G401.6 (cell line): Measurements from ENCODE around the gene PAH.

Experiments used
- FAIRE-seq: peaks from 2 replicates; lab custom pipeline; 2012; peaks lifted over from hg19 to GRCh38; lab: Jason Lieb, UNC

The PAH gene

DNA sequence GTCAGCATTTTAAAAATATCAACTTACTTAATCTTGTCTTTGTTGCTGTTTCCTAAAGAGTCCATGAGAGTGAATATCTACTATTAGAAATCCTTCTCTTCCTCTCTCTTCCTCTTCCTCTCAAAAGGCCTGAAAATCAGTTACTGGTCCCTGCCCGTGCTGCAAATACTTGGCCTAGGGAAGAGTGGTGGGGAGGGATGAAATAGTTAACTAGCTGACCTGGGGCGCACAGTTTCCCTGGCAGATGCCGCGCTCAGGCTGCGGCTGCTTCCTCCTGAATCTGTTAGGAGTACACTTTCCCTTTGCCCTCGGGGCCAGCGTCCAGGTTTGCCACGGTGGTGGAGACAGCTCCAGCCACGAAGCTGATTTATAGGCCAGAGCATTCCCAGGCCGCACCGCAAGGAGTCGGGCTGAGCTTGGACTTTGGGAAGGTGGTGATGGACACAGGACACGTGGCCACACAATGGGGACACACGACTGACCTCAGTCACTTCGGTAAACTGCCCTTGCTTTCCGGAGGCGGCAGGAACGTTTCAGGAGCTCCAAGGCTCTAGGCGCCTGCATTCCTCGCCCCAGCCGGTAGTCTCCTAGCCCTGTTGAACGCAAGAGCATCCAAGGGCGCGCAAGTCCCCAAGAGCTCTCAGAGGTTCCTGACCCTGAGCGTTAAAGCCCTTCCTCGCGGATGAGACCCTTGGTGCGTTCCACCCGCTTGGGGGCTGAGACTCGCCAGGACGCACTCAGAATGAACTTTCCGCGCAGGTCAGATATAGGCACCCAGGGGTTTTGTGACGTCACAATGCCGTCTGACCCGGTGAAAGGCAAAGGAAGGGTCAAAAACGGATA is 33.3 kb upstream of the PAH start:
- no peak for FAIRE-seq

GRCh38 chr12:102948941-102949352 is 31.9 kb upstream of the PAH start:
- no peak for FAIRE-seq

DNA sequence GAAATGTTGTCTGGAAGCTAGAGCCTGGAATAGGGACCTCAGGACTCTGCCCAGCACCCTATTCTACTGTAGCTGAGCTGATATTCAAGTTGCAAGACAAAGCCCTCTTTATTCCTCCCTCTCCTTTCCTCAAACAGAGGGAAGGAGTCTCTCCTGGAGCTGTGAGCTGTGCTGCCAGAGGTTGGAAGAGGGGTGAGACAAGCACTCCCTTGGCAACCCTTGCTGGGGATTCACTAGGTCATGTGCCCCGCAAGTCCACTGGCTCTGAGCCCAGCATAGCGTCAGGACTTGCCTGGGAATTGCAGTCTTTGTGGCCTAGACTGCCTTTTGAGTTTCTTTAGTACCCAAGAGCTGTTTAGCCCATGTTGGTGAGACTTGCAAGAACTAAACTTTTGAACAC is 29.0 kb upstream of the PAH start:
- no peak for FAIRE-seq

GRCh38 chr12:102939670-102940222 is 22.7 kb upstream of the PAH start:
- no peak for FAIRE-seq

DNA sequence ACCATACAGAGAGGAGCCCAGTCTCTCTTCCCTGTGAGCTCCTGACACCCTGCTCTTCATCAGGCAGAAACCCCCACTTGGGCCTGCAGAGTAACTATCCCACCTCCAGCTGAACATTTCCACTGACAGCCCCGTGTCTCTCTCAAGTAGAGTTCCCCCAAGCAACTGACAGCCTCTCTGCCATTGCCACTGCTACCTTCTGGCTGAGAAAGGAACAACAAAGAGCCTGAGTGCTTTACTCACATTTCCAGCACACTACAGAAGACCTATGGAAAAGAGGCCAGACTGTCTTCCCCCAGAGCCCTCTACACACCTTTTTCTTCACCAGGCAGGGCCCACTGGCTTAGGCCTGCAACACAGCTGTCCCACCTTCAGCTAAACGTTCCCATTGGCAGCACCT is 22.0 kb upstream of the PAH start:
- no peak for FAIRE-seq

DNA sequence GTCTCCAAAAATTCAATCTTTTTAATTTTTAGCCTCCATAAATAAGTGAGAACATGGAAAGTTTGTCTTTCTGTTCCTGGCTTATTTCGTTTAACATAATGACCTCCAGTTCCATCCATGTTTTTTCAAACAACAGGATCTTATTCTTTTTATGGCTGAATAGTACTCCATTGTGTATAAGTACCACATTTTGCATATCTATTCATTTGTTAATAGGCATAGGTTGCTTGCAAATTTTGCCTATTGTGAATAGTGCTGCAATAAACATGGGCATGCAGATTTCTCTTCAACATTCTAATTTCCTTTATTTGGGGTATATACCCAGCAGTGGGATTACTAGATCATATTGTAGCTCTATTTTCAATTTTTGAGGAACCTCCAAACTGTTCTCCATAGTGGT is 16.1 kb upstream of the PAH start:
- FAIRE-seq: no peak

DNA sequence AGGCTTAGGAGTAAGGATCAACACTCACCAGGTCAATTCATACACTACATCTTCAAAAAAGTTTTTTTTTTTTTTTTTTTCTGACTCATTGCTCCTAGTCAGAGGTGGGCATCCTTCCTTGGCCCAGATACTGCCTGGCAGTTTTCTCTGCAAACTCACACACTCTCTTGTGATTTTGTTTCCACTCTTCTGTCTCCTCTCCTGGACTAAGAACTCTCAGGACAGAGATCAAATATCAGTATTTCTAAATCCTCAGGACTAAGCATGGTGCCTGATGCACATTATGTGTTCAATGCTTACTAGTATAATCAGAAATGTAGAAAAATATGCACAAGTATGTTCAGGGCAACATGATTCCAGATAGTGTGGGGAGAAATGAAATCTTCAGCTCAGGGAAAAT is 10.2 kb upstream of the PAH start:
- FAIRE-seq: no peak

- no peak for FAIRE-seq
Observed at GRCh38 chr12:102921240-102921639, 4.2 kb upstream of the PAH start.

DNA sequence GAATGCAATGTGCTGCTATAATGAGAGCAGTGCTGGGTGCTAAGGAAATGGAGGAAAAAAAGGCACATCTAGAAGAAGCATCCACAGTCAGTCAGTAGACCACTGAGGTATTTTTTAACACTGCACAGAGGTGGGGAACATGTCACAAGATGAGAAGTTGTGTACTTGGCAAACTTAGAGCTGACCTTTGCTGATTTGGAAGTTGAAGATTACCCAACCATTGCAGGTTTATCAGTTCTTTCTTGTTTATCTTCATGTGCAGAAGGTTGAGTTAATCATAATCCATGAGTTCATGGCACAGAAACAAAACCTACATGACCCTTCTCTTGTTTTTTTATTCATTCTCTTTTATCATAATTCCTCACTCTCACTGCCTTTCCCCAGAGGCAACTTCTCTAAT is 3.2 kb upstream of the PAH start:
- FAIRE-seq: no peak

DNA sequence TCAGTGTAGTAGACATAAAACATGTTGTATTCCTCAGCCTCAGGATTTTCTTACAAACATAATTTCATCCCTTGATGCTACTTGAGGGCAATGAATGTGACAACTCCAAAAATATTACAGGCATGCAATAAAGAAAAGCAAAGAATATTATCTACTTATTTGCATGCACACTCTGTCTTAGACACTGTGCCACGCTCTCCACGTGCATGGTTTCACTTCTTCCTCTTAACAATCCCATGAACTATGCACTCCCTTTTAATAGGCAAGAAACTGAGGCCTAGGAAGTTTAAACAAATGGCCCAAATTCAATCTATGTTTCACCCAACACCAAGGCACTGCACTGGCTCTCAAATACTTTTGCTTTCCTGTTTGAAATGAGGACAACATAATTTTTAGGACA is 1.8 kb upstream of the PAH start:
- no peak for FAIRE-seq

DNA sequence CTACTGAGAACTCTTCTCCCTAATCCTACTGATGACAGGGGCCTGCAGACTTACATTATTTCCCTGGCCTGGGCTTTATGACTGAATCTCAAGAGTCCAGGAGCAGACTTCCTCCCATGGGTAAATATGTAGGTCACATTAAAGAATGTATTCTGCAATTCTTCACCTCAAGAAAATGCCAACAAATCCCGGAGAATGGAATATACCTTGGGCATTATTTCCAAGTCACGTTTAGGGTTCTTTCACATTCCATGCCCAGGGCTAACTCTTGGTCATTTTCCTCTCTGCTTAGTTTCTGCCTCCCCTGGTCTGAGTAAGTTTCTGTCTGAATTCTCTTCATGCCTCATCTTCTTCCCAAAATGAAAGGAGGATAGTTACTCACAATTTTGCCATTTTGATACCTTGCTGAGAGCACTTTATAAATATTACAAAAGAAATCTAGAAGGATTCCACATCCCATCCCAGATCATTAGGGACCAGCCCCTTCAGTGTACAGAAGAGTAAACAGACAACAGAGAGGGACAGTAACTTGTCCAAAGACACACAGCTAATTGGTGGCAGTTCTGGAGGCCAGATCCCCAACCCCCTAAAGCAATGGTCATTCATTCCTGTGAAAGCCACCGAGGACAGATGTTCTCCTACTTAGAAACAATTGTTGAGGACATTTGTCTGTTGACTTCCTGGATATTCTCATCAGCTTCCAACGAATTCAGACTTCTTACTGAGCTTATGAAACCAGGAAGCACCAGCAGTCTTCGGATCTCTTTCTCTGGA is 605 bp downstream of the PAH start:
- FAIRE-seq: no peak

- FAIRE-seq: no peak
Observed at GRCh38 chr12:102913453-102914226, 3.4 kb downstream of the PAH start.

DNA sequence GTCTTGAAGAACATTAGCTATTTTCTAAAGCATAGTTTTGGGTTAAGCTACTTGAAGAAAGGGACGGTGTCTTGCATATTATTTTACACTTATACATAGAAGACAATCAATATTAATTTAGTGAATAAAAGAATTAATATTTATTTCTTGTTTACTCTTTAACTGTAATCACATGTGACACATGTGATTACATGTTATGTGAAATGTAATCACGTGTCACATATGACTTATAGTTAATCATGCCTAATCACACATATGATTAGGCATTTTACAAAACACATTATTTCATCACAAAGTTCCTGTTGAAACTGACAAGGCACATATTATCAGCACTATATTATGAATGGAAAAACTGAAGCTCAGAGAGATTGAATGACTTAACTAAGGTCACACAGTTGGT is 4.8 kb downstream of the PAH start:
- FAIRE-seq: no peak

DNA sequence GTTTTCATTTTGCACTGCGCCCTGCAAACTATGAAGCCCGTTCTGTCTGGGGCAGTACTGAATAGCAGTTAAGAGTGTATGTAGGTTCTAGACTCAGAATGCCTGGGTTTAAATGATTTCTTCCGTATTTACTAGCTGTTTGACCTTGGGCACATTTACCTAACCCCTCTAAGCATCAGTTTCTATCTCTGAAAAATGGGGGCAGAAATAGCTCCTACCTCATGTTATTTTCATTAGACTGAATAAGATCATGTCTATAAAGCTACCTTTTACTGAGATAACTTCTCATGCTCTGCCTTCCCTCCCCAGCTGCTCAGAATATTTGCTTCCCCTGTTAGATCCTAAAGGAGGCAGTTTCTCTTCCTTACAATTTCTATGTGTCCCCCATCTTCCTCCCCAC is 5.7 kb downstream of the PAH start:
- no peak for FAIRE-seq

GRCh38 chr12:102910792-102911191 is 6.3 kb downstream of the PAH start:
- FAIRE-seq: no peak

DNA sequence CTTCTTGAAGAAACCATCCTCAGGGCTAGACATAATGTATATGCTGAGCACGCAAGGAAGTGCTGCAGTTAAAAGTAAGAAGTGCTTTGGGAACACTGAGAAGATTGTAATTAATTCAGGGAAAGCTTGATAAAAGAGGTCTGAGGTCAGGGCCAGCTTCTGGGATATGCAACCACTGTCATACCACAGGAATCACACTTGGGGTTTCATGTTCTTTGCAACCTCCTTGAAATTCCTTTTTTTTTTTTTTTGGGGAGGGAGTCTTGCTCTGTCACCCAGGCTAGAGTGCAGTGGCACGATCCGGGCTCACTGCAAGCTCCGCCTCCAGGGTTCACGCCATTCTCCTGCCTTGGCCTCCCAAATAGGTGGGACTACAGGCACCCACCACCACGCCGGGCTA is 6.9 kb downstream of the PAH start:
- no peak for FAIRE-seq

- FAIRE-seq: no peak
Observed at GRCh38 chr12:102907918-102908317, 9.1 kb downstream of the PAH start.

DNA sequence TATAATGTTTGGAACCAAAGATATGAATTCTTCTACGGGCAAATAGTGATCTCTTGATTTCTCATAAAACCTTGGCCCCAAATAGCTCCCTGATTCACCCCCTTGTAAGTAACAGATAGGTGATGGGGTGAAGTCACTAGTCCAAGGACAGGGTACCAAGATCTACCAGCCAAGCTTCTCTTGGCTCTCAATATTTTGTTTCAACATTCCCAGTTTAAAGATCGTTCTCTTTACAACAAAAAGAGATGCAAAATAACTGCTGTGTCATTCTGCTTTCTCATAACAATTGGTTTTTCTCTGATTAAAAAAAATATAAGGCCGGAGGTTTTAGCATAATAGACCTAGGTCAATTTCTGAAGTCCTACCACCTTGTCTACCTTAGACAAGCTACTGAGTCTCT is 11.8 kb downstream of the PAH start:
- FAIRE-seq: no peak

DNA sequence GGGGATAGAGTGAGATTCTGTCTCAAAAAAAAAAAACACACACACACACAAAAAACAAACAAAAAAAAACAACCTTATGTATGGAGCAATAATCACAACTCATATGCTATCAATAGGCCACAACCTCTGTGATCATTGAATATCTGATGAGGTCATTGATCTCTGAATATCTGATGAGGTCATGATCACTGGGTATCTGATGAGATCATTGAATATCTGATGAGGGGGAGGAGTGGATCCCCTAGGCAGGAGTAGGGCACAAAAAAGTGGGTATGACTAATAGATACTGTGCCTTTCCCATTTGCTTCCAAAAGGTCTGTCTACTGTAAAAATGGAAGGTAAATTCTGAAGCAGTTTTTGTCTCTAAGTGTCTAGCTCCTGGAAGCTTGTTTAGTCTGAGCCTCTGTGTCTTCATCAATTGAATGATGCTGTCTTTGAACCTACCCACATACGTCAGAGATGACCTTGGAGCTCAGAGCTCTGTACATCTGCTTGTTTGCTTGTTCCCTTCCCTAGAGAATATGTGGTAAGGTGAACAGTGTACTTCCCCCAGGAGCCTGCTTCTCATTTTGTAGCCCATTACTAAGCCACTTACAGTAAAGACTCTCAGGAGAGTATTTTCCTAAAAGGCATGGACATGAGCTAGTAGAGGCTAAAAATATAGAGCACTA is 13.6 kb downstream of the PAH start:
- no peak for FAIRE-seq

GRCh38 chr12:102902093-102902492 is 15.0 kb downstream of the PAH start:
- no peak for FAIRE-seq

- no peak for FAIRE-seq
Observed at GRCh38 chr12:102900389-102900788, 16.7 kb downstream of the PAH start.

DNA sequence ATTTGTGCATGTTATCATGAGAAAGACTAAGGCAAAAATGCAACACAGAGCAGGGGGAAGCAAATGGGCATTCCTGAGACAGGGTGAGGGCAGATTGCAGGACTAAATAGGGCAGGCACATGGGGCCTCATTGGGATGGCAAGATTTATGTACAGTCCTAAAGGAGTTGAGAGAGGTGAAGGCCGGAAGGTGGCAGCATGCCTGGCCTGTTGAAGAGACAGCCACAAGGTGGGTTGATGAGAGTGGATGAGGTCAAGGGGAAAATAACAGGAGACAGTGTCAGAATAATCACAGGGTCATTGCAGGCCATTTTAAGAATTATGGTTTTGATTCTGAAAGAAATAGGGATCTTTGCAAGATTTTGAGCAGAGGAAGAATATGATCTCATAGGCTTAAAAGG is 21.0 kb downstream of the PAH start:
- no peak for FAIRE-seq
